K562 (cell line): ENCODE data around the gene GPRC5B. TPM values are rescaled to one million over a fixed set of nuclear protein-coding genes. Genes with fewer than 3 reads are reported as not detected.

ENCODE experiments used
- ATAC-seq: fragments of 200-7000 bp; cut with Tn5 transposase; 3 replicates; pipeline ENCODE4 v1.9.1; 2020; ENCODE audit warnings: moderate library complexity
- BruUV-seq: library from RNA; stranded (reverse); fragments of 400-500 nt; replicated peaks from 2 replicates; lab custom pipeline; 2021; lab: Mats Ljungman, UMichigan
- CTCF ChIA-PET: fragments of 300-600 bp; formaldehyde crosslinking; extraction: SDS; loops from one replicate; lab custom pipeline; 2021; ENCODE audit warnings: low intra/inter-chr PET ratio; lab: Yijun Ruan, JAX
- POLR2A ChIA-PET: fragments of 300-600, 350-650 bp; sonication (Branson Sonifier 250); formaldehyde crosslinking; extraction: SDS; loops from one replicate; lab custom pipeline; 2021; ENCODE audit warnings: antibody characterized with exemption, inconsistent platforms; lab: Yijun Ruan, JAX
- DNase-seq, 4 experiments: peaks; one replicate each; pipeline versions ENCODE4 v3.0.0 to v3.0.0-alpha.2; 2011 to 2018; ENCODE audit warnings: low spot score in 3 of 4, mixed read lengths in 3 of 4; ENCODE audit errors: extremely low read depth in 1 of 4
- FAIRE-seq: peaks from 2 replicates; lab custom pipeline; 2011; peaks lifted over from hg19 to GRCh38; lab: Jason Lieb, UNC
- H2AFZ ChIP-seq: 2 replicates; pipeline ENCODE4 v1.6.0; 2011; ENCODE audit warnings: low read depth, low read length, control low read depth, inconsistent platforms
- H3K27ac ChIP-seq: fragments of 200-600 bp; 3 replicates; pipeline ENCODE4 v1.8.0; 2011; ENCODE audit warnings: low read depth, mild to moderate bottlenecking, control low read depth, inconsistent platforms, low read length, moderate library complexity, mixed read lengths; ENCODE audit errors: extremely low read depth
- H3K27me3 ChIP-seq, 2 experiments: fragments of 300-600 bp in 1 of 2; 2 replicates in 1 of 2; 3 replicates in 1 of 2; pipeline versions ENCODE4 v1.6.0 to v1.8.0; 2011; ENCODE audit warnings: inconsistent platforms in 2 of 2, low read length in 2 of 2, mild to moderate bottlenecking in 1 of 2, mixed read lengths in 1 of 2, moderate library complexity in 1 of 2; ENCODE audit not compliant: control insufficient read depth in 2 of 2, insufficient read depth in 2 of 2
- H3K36me3 ChIP-seq: fragments of 300-600 bp; 3 replicates; pipeline ENCODE4 v1.8.0; 2011; ENCODE audit warnings: mild to moderate bottlenecking, low read length, inconsistent platforms; ENCODE audit not compliant: control insufficient read depth, insufficient read depth
- H3K4me1 ChIP-seq, 2 experiments: fragments of 200-600 bp in 1 of 2; replicated peaks in 1 of 2; 2 replicates in 1 of 2; 3 replicates in 1 of 2; pipeline versions ENCODE4 v1.5.1 to v1.8.0; 2011; ENCODE audit warnings: inconsistent platforms in 2 of 2, low read length in 2 of 2, mild to moderate bottlenecking in 1 of 2, mixed read lengths in 1 of 2, moderate library complexity in 1 of 2; ENCODE audit not compliant: control insufficient read depth in 2 of 2, insufficient read depth in 2 of 2
- H3K4me2 ChIP-seq: 2 replicates; pipeline ENCODE4 v1.6.1; 2011; ENCODE audit warnings: low read length, control low read depth, inconsistent platforms, mixed read lengths; ENCODE audit not compliant: insufficient read depth
- H3K4me3 ChIP-seq: fragments of 200-600 bp; sonication (generic), shearing (Covaris generic); 2 replicates; pipeline ENCODE4 v1.5.1; 2016; ENCODE audit warnings: control low read depth, inconsistent platforms
- H3K79me2 ChIP-seq: fragments of 200-600 bp; 3 replicates; pipeline ENCODE4 v1.8.0; 2011; ENCODE audit warnings: low read length, inconsistent platforms; ENCODE audit not compliant: control insufficient read depth, insufficient read depth
- H3K9ac ChIP-seq, 2 experiments: 2 replicates each; pipeline versions ENCODE4 v1.6.0 to v1.6.1; 2011; ENCODE audit warnings: low read depth in 2 of 2, low read length in 2 of 2, control low read depth in 1 of 2, inconsistent platforms in 1 of 2, mild to moderate bottlenecking in 1 of 2, mixed read lengths in 1 of 2; ENCODE audit not compliant: insufficient read depth in 1 of 2
- H3K9me1 ChIP-seq: one replicate; pipeline ENCODE4 v1.6.0; 2011; ENCODE audit warnings: inconsistent platforms, mild to moderate bottlenecking, low read length, moderate library complexity; ENCODE audit not compliant: control insufficient read depth, insufficient read depth
- H3K9me3 ChIP-seq: replicated peaks from 2 replicates; pipeline ENCODE4 v1.5.1; 2011; ENCODE audit warnings: low read depth, low read length, inconsistent platforms; ENCODE audit not compliant: control insufficient read depth, insufficient read depth
- H4K20me1 ChIP-seq: replicated peaks from 2 replicates; pipeline ENCODE4 v1.6.1; 2011; ENCODE audit warnings: low read length, inconsistent platforms, mixed read lengths; ENCODE audit not compliant: control insufficient read depth, insufficient read depth
- CEBPB ChIP-seq: fragments of 450-650 bp; IDR thresholded peaks from 2 replicates; pipeline ENCODE4 v1.6.1; 2016; ENCODE audit warnings: missing genetic modification characterization, missing compliant biosample characterization
- ZNF253 ChIP-seq: fragments of 250-450 bp; sonication (Bioruptor Pico); conservative IDR thresholded peaks from 2 replicates; pipeline ENCODE4 v1.6.1; 2021; ENCODE audit warnings: mild to moderate bottlenecking
- ZNF445 ChIP-seq: fragments of 250-450 bp; sonication (Bioruptor Pico); IDR thresholded peaks from 2 replicates; pipeline ENCODE4 v1.4.0; 2020; ENCODE audit warnings: low read depth, mild to moderate bottlenecking, moderate library complexity
- WGBS: fragments of 100-300 bp; shearing (Covaris generic); methylation state at CpG from one replicate; pipeline ENCODE4 v1.1.6; 2016; ENCODE audit warnings: low coverage, mixed read lengths; ENCODE audit not compliant: insufficient coverage; ENCODE audit errors: missing lambda C conversion rate; 5-methylcytosine and 5-hydroxymethylcytosine counted together
- in situ Hi-C: fragments of 300-500 bp; cut with MboI; formaldehyde crosslinking; loops from 4 replicates; pipeline ENCODE4 v1.15.0; 2018; ENCODE audit warnings: inconsistent platforms, mixed read lengths
- intact Hi-C: fragments of 100-400 bp; cut with micrococcal nuclease; formaldehyde crosslinking; loops from 2 replicates; pipeline ENCODE4 v1.14.2; 2022
- polyA plus RNA-seq, 8 experiments: library from polyadenylated mRNA; depleted of rRNA in 4 of 8; stranded (reverse) in 5 of 8; unstranded in 3 of 8; fragments of >200 nt; fragmentation: Nextera tagmentation in 2 of 8; fragmentation: Illumina TruSeq in 1 of 8; extraction: Ambion mirVana in 2 of 8; extraction: Trizol in 1 of 8; gene quantifications; 2 replicates each; pipeline versions ENCODE4 v1.2.1 to v1.2.3, GENCODE V29; 2011 to 2014; ENCODE audit warnings: inconsistent platforms in 1 of 8, missing spikeins in 1 of 8
- total RNA-seq, 7 experiments: library from RNA; depleted of rRNA in 6 of 7; stranded (reverse); fragments of >200 nt in 6 of 7; fragmentation: Illumina TruSeq in 2 of 7; extraction: Trizol in 2 of 7; gene quantifications; 2 replicates each; pipeline versions ENCODE4 v1.2.1 to v1.2.3, GENCODE V29; 2011 to 2021; ENCODE audit warnings: low replicate concordance in 1 of 7
- TF ChIP-seq, protein P1 (sequence below): fragments of 250-450 bp; sonication (Bioruptor Pico); IDR thresholded peaks from 2 replicates; pipeline ENCODE4 v1.5.1; 2021; ENCODE audit warnings: mild to moderate bottlenecking

GPRC5B gene
- total and polyA plus RNA-seq, 9 of the 15 experiments (the other 6 are each of a cell fraction or from before 2014, with no cell fraction given) = 0.65 to 5.5 (median 1.3) TPM

DNA sequence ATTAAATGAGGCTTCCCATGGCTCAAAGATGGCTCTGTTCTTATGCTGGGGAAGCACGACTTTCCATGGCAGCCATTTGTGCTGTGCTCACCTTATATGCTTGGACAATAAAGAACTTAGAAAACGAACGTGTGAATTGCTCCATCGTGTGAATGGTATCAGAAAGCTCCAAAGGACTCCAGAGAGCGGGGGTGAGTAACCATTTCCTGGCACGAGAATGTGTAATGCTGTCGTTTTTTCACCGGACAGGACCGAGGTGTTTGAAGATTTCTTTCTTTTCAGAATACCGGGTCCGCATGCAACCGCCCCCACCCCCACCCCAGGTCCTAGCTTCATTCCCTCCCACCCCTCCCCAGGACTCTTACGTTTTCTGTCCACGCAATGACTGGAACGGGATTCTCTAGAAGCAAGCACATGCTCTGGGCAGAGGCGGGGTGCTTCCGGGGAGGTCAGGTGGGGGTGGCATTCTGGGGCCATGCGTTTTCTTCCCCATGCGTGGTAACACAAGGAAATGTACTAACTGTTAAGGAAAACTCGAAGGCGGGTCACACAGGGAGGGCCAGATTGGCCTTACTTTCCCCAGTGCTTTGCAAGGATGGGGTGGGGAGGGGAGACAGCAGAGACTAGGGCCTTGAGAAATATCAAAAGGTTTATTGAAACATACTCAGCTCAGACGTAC, 26.2 kb downstream of the GPRC5B start:
- Histone ChIP-seq H3K9me3 (no peaks in the 10 kb centered on the region), H3K36me3 (no peaks in the 10 kb centered on the region), H3K27me3 (peaks cover 6 to 14% of the 10 kb centered on the region in 2 experiments; a peak in 3 of 5 replicates), H3K4me2 (no peak overlapping the region), H3K27ac (no peak overlapping the region), H3K79me2 (no peaks in the 10 kb centered on the region), H3K4me1 (no peaks in the 10 kb centered on the region), H3K9ac (no peak overlapping the region), H3K9me1 (no peaks in the 10 kb centered on the region), H2AFZ (peak overlapping the region; percentile 38; the same call in 1 of the 2 replicates), H3K4me3 (no peak overlapping the region), H4K20me1 (no peaks in the 10 kb centered on the region)
- 28% methylated on average over 14 of the region's 22 CpGs for WGBS
- FAIRE-seq = no peak
- no peak for DNase-seq
- in situ Hi-C loops (no loop called here), intact Hi-C loops (no loop called here)
- TF ChIP-seq CEBPB = no peak
- TF ChIP-seq, protein P1, sequence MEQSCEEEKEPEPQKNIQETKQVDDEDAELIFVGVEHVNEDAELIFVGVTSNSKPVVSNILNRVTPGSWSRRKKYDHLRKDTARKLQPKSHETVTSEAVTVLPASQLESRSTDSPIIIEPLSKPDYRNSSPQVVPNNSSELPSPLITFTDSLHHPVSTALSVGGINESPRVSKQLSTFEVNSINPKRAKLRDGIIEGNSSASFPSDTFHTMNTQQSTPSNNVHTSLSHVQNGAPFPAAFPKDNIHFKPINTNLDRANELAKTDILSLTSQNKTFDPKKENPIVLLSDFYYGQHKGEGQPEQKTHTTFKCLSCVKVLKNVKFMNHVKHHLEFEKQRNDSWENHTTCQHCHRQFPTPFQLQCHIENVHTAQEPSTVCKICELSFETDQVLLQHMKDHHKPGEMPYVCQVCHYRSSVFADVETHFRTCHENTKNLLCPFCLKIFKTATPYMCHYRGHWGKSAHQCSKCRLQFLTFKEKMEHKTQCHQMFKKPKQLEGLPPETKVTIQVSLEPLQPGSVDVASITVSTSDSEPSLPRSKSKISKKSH = no peak
- TF ChIP-seq ZNF253 (CRISPR knock-in tag) = no peak
- no peak for TF ChIP-seq ZNF445
- ChIA-PET CTCF (no interaction called here), POLR2A (interaction anchor here (0.6 to 1.6 kb wide), 2 partner anchors 8 to 283 kb away, joined by 3 to 4 read pairs; no protein-coding TSS in a partner anchor)
- BruUV-seq = no TSS peak
- ATAC-seq = no peak
